SK-N-MC (cell line): ENCODE measurements around the gene ARPC5L.
A peak's percentile ranks its signal among the peaks of the same experiment; 100 is the strongest.

ENCODE experiments used
- DNase-seq: peaks from one replicate; pipeline ENCODE4 v3.0.0-alpha.2; 2011; ENCODE audit warnings: low read depth, low spot score
- H3K27ac ChIP-seq: fragments of 200-600 bp; sonication (generic); 2 replicates; pipeline ENCODE4 v1.5.1; 2016; ENCODE audit warnings: mixed run types
- H3K36me3 ChIP-seq: fragments of 200-600 bp; sonication (generic); 2 replicates; pipeline ENCODE4 v1.6.1; 2017; ENCODE audit warnings: antibody characterized with exemption, low read length, mixed read lengths; ENCODE audit not compliant: insufficient read depth
- H3K4me3 ChIP-seq: fragments of 200-600 bp; sonication (generic); 2 replicates; pipeline ENCODE4 v1.5.1; 2016
- H3K9ac ChIP-seq: fragments of 200-600 bp; sonication (generic); 2 replicates; pipeline ENCODE4 v1.8.0; 2017; ENCODE audit warnings: mixed run types, mixed read lengths; ENCODE audit not compliant: insufficient read length
- H3K9me3 ChIP-seq: fragments of 200-600 bp; sonication (generic); 2 replicates; pipeline ENCODE4 v1.6.1; 2017; ENCODE audit warnings: low read depth, mild to moderate bottlenecking, antibody characterized with exemption, low read length, moderate library complexity, mixed read lengths
- EZH2 ChIP-seq: fragments of 200-600 bp; sonication (generic); IDR thresholded peaks from one replicate; pipeline ENCODE4 v1.6.1; 2017; ENCODE audit warnings: antibody characterized with exemption
- FOXP2 ChIP-seq: optimal IDR thresholded peaks from 2 replicates; pipeline ENCODE3; 2011; ENCODE audit warnings: mild to moderate bottlenecking, moderate library complexity; ENCODE audit not compliant: insufficient read depth; ENCODE audit errors: extremely low read length, control extremely low read depth
- POLR2AphosphoS5 ChIP-seq: IDR thresholded peaks from 2 replicates; pipeline ENCODE4 v1.6.1; 2012; ENCODE audit warnings: mild to moderate bottlenecking, low read depth, low read length, borderline replicate concordance

Gene ARPC5L

DNA sequence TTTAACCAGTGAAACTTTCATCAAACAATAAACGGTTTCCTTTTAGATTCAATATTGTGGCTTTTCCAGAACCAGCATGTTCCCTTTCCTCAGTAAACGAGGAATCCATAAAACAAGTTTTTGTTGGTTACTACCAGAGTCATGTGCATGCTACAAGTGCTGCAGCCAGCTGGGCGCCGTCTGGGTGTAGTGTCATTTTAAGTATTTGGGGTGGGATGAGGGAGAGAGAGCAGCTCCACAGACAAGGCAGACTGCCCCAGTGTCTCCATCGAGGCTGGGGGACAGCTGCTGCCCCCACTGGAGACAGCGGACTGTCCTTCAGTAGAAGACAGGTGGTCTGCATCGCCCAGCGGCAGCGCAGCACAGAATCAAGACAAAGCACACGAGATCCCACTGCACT lies 17.3 kb downstream of the ARPC5L start:
- Histone ChIP-seq H3K36me3 (peaks cover 46% of the 10 kb centered on the region), H3K27ac (peak overlapping the region; percentile 45), H3K9me3 (no peaks in the 10 kb centered on the region), H3K4me3 (no peak overlapping the region), H3K9ac (no peak overlapping the region)
- DNase-seq = no peak
- TF ChIP-seq FOXP2 (no peak), POLR2AphosphoS5 (no peak), EZH2 (no peak)

DNA sequence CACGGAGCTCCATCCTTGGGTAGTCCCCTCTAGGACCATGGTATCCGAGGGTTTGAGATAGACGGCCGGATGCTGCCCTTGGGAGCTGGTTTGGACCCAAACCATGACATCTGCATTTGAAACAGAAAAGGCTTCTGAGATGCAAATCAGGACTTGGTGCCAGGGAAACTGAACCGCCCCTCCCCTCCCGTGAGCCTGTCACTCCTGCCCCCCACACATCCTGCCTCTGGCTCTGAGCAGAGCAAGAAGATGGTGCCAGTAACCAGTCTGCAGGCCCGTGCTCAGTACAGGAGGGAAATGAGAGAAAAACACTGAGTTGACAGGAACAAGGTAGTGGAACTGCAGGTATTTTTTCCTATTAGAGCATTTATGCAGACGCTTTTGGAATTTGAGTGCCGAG lies 18.6 kb downstream of the ARPC5L start:
- Histone ChIP-seq H3K9me3 (no peaks in the 10 kb centered on the region), H3K36me3 (peaks cover 36% of the 10 kb centered on the region), H3K9ac (no peak overlapping the region), H3K27ac (no peak overlapping the region), H3K4me3 (no peak overlapping the region)
- DNase-seq = no peak
- TF ChIP-seq EZH2 (no peak), POLR2AphosphoS5 (no peak), FOXP2 (no peak)

GRCh38 chr9:124881138-124881743 lies 19.3 kb downstream of the ARPC5L start:
- TF ChIP-seq FOXP2 (no peak), EZH2 (no peak), POLR2AphosphoS5 (no peak)
- no peak overlapping the region for H3K27ac ChIP-seq
- H3K36me3 ChIP-seq = peaks cover 30% of the 10 kb centered on the region

DNA sequence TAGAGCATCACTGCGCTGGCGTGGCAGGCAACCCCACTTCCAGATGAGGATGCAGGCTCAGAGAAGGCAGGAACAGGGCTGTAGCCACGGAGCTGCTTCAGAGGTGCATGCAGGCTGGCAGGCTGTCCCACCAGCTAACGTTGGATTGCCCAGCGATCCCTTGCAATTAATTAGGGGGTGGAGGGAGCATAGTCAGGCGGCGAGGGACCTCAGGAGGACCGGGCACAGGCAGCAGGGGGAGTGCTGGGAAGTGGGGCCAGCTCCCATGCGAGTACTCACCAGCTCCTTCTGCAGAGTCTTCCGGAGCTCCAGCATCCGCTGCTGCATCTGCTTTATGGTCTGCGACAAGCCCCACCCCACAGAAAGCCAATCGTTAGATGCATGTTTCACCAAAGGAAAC lies 20.3 kb downstream of the ARPC5L start:
- no peak overlapping the region for H3K27ac ChIP-seq

More at GRCh38 chr9:124881138-124881743, 19.3 kb downstream of the ARPC5L start:
- Histone ChIP-seq H3K4me3 (no peak overlapping the region), H3K9me3 (no peaks in the 10 kb centered on the region), H3K9ac (no peak overlapping the region)
- DNase-seq = no peak

GRCh38 chr9:124884376-124884775 lies 22.4 kb downstream of the ARPC5L start:
- Histone ChIP-seq H3K36me3 (peaks cover 4% of the 10 kb centered on the region; the same call in 1 of the 2 replicates), H3K4me3 (no peak overlapping the region), H3K9ac (no peak overlapping the region)

More for the DNA sequence above, 20.3 kb downstream of the ARPC5L start:
- no peak for TF ChIP-seq POLR2AphosphoS5
- H3K9ac ChIP-seq = no peak overlapping the region
- no peak overlapping the region for H3K4me3 ChIP-seq
- peaks cover 20% of the 10 kb centered on the region; the same call in 1 of the 2 replicates for H3K36me3 ChIP-seq
- no peaks in the 10 kb centered on the region for H3K9me3 ChIP-seq
- no peak for DNase-seq

DNA sequence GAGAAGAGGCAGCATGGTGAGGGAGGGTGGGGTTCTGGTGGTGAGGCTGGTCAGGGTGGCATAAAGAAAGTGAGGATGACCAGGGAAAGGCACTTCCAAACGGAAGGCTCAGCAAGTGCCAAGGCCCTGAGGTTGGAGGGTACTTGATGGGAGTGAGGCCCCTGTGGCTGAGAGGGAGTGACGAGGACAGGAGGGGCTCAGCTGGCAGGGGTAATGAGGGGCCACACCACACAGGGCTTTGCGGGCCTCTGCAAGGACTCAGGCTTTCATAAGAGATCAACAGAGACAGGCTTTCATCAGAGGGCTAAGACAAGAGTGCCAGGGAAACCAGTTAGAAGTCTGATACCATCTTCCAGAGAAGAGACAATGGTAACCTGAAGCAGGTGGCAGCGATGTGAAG lies 23.6 kb downstream of the ARPC5L start:
- Histone ChIP-seq H3K36me3 (peaks cover 8% of the 10 kb centered on the region; the same call in 1 of the 2 replicates), H3K4me3 (no peak overlapping the region), H3K27ac (no peak overlapping the region), H3K9ac (no peak overlapping the region), H3K9me3 (no peaks in the 10 kb centered on the region)
- DNase-seq = no peak
- TF ChIP-seq FOXP2 (no peak), POLR2AphosphoS5 (no peak), EZH2 (no peak)

More at GRCh38 chr9:124884376-124884775, 22.4 kb downstream of the ARPC5L start:
- H3K27ac ChIP-seq = no peak overlapping the region
- no peak for TF ChIP-seq POLR2AphosphoS5
- DNase-seq = no peak
- H3K9me3 ChIP-seq = no peaks in the 10 kb centered on the region

- no peaks in the 10 kb centered on the region for H3K9me3 ChIP-seq
- TF ChIP-seq EZH2 = no peak
- no peak for TF ChIP-seq POLR2AphosphoS5
- TF ChIP-seq FOXP2 = no peak
- H3K4me3 ChIP-seq = no peak overlapping the region
- no peak overlapping the region for H3K27ac ChIP-seq
- H3K9ac ChIP-seq = no peak overlapping the region
- no peak for DNase-seq
- peaks cover 8% of the 10 kb centered on the region; the same call in 1 of the 2 replicates for H3K36me3 ChIP-seq
These were observed 24.5 kb downstream of the ARPC5L start for GRCh38 chr9:124886461-124886860.

DNA sequence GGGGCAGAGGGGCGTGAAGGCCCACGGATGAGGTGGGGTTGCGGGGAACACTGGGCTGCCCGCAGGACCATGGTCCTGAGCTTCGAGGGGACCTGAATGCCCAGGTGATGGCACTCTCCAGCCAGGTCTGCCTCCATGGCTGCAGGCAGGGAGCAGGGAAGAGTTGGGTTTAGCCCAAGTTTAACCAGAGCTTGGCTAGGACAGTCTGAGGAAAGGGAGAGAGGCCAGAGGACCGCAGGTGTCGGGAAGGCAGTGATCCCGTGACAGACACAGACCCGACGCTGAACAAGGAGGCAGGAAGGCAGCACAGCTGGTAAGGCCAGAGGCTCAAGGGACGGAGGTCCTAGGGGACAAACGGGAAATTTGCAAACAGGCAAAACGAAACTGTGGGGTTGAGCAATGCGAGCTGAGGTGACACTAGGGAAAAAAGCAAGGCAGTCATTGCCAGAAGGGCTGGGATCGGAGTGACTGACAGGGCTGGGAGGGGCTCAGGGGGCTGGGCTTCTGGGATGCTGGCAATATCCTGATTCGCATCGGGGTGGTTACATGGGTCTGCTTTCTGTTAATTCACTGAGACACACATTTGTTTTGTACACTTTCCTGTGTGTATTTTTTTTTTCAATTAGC lies 25.0 kb downstream of the ARPC5L start:
- H3K9me3 ChIP-seq = no peaks in the 10 kb centered on the region
- peaks cover 8% of the 10 kb centered on the region; the same call in 1 of the 2 replicates for H3K36me3 ChIP-seq
- DNase-seq = no peak
- no peak overlapping the region for H3K9ac ChIP-seq
- H3K4me3 ChIP-seq = no peak overlapping the region
- H3K27ac ChIP-seq = no peak overlapping the region
- TF ChIP-seq POLR2AphosphoS5 = no peak
- no peak for TF ChIP-seq FOXP2
- no peak for TF ChIP-seq EZH2

DNA sequence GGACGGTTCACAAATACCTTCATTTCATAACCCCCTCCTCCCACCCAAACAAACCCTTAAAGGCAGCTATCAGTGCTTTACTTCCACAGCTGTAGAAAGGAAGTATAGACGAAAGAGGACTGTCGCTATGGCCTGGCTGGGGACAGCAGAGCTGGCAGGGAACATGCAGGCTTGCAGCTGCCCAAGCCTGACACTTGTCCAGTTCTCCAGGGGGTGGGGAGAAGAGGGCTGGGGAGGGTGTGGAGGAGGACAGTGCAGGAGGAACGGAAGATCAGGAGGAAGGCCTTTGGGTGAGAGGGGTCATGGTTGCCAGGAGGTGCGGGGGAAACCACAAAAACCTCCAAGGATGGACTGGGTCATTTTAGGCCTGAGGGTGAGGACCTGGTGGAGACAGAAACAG lies 25.9 kb downstream of the ARPC5L start:
- Histone ChIP-seq H3K36me3 (peaks cover 8% of the 10 kb centered on the region; the same call in 1 of the 2 replicates), H3K9ac (no peak overlapping the region), H3K4me3 (no peak overlapping the region), H3K9me3 (no peaks in the 10 kb centered on the region), H3K27ac (no peak overlapping the region)
- DNase-seq = no peak
- no peak for TF ChIP-seq POLR2AphosphoS5
